ENCODE results near the gene IPO5. TPM values are rescaled to one million over a fixed set of nuclear protein-coding genes. Genes with fewer than 3 reads are reported as not detected.

Gene IPO5
- total RNA-seq, 1 experiment from 2014 or later, result 301 TPM

DNA sequence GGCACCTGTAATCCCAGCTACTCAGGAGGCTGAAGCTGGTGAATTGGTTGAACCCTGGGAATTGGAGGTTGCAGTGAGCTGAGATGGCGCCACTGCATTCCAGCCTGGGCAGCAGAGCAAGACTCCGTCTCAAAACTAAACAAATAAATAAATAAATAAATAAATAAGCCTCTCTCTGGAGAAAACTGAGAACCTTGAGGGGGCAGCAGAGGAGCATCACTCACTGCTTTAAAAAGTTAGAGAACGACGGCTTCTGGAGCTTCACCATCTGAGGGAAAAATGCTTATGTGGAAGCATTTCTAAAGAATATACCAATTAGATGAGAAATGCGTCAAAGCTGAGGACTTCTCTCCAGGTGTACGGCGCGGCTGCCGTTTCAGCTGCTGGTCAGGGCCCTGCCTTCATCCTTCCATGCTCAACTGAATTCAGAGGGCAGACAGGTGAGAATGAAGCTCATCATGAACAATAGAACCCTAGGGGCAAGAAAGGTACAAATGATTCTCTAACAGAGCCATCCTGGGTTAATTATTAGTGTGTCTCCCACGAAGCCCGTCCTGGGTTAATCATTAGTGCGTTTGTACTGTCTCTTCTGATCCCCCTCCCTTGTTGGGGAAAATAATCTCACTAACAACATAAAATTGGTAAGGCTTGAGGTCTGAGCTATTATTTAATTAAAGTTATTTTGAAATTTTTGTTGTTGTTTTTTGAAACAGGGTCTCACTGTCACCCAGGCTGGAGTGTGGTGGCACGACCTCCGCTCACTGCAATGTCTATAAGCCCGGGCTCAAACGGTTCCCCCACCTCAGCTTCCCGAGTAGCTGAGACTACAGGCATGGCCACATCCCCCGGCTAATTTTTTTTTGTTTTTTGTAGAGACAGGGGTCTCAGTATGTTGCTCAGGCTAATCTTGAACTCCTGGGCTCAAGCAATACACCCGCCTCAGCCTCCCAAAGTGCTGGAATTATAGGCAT, 80.1 kb downstream of the IPO5 start:
- ATAC-seq, result peak; percentile 44
- DNase-seq (ENCODE audit: low spot score), result peak; percentile 20
- no peaks in the 10 kb centered on the region for H3K36me3 Mint-ChIP-seq
- TF ChIP-seq NR3C1 (CRISPR knock-in tag; conservative IDR thresholded peaks at IDR 0.05; ENCODE audit: low read depth) (no peak), CREB1 (CRISPR knock-in tag; IDR thresholded peaks at IDR 0.05) (no peak), ZNF121 (CRISPR knock-in tag; IDR thresholded peaks at IDR 0.05) (peak; percentile 85; the same call in 1 of the 2 replicates)
- TF ChIP-seq, protein P1, sequence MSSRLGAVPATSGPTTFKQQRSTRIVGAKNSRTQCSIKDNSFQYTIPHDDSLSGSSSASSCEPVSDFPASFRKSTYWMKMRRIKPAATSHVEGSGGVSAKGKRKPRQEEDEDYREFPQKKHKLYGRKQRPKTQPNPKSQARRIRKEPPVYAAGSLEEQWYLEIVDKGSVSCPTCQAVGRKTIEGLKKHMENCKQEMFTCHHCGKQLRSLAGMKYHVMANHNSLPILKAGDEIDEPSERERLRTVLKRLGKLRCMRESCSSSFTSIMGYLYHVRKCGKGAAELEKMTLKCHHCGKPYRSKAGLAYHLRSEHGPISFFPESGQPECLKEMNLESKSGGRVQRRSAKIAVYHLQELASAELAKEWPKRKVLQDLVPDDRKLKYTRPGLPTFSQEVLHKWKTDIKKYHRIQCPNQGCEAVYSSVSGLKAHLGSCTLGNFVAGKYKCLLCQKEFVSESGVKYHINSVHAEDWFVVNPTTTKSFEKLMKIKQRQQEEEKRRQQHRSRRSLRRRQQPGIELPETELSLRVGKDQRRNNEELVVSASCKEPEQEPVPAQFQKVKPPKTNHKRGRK (CRISPR knock-in tag; IDR thresholded peaks at IDR 0.05; ENCODE audit: borderline replicate concordance), result no peak
- ChIA-PET POLR2A (interaction anchor here (0.7 kb wide), 1 partner anchor 397 kb away, joined by 3 read pairs; no protein-coding TSS in a partner anchor), CTCF (interaction anchor here (0.6 to 2.6 kb wide), 37 partner anchors 9 to 640 kb away, joined by 3 to 30 read pairs (median 4); no protein-coding TSS in a partner anchor)
- no peaks in the 10 kb centered on the region for H3K9me3 Mint-ChIP-seq
- H3K27ac Mint-ChIP-seq, result no peak overlapping the region
- no peak overlapping the region for H3K4me3 Mint-ChIP-seq
- H3K4me1 Mint-ChIP-seq, result peaks cover 3% of the 10 kb centered on the region; the same call in 1 of the 2 replicates
- no peaks in the 10 kb centered on the region for H3K27me3 Mint-ChIP-seq (ENCODE audit: low read depth)

DNA sequence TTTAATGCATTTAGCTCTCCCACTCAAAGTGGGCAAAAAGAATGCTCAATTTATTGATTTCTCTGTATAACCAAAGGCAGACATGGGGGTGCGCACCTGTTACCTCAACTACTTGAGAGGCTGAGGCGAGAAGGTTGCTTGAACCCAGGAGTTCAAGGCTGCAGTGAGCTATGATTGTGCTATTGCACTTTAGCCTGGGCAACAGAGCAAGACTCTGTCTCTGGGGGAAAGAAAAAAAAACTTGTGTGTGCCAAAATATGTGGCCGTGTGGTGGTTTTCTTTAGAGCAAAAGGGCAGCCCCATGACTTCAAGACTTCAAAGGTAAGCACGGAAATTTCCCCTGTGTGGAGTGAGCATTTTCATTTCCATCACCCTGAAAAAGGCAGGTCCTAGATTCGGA, 81.9 kb downstream of the IPO5 start:
- Mint-ChIP-seq H3K27me3 (ENCODE audit: low read depth) (no peaks in the 10 kb centered on the region; the same call in 1 of the 2 replicates), H3K36me3 (no peaks in the 10 kb centered on the region), H3K4me1 (peaks cover 3% of the 10 kb centered on the region; the same call in 1 of the 2 replicates), H3K4me3 (no peak overlapping the region), H3K9me3 (no peaks in the 10 kb centered on the region), H3K27ac (no peak overlapping the region)
- no peak for ATAC-seq
- DNase-seq (ENCODE audit: low spot score), result no peak
- CTCF ChIA-PET, result no interaction called here
- POLR2A ChIA-PET, result no interaction called here
- TF ChIP-seq ZNF416 (CRISPR knock-in tag; IDR thresholded peaks at IDR 0.05) (no peak), TEAD1 (CRISPR knock-in tag; IDR thresholded peaks at IDR 0.05) (no peak), TEAD4 (CRISPR knock-in tag; IDR thresholded peaks at IDR 0.05) (no peak), ESRRA (CRISPR knock-in tag; IDR thresholded peaks at IDR 0.05; ENCODE audit: borderline replicate concordance) (no peak), NR3C1 (CRISPR knock-in tag; conservative IDR thresholded peaks at IDR 0.05; ENCODE audit: low read depth) (no peak), ZNF671 (CRISPR knock-in tag; IDR thresholded peaks at IDR 0.05) (no peak), KAT7 (CRISPR knock-in tag; IDR thresholded peaks at IDR 0.05; ENCODE audit: borderline replicate concordance) (no peak)
- TF ChIP-seq, protein P1 (CRISPR knock-in tag; IDR thresholded peaks at IDR 0.05; ENCODE audit: borderline replicate concordance), result no peak
- TF ChIP-seq, protein P2, sequence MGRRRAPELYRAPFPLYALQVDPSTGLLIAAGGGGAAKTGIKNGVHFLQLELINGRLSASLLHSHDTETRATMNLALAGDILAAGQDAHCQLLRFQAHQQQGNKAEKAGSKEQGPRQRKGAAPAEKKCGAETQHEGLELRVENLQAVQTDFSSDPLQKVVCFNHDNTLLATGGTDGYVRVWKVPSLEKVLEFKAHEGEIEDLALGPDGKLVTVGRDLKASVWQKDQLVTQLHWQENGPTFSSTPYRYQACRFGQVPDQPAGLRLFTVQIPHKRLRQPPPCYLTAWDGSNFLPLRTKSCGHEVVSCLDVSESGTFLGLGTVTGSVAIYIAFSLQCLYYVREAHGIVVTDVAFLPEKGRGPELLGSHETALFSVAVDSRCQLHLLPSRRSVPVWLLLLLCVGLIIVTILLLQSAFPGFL (CRISPR knock-in tag; IDR thresholded peaks at IDR 0.05; ENCODE audit: borderline replicate concordance), result no peak
- TF ChIP-seq, protein P3, sequence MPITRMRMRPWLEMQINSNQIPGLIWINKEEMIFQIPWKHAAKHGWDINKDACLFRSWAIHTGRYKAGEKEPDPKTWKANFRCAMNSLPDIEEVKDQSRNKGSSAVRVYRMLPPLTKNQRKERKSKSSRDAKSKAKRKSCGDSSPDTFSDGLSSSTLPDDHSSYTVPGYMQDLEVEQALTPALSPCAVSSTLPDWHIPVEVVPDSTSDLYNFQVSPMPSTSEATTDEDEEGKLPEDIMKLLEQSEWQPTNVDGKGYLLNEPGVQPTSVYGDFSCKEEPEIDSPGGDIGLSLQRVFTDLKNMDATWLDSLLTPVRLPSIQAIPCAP (CRISPR knock-in tag; IDR thresholded peaks at IDR 0.05), result no peak
- TF ChIP-seq, protein P4, sequence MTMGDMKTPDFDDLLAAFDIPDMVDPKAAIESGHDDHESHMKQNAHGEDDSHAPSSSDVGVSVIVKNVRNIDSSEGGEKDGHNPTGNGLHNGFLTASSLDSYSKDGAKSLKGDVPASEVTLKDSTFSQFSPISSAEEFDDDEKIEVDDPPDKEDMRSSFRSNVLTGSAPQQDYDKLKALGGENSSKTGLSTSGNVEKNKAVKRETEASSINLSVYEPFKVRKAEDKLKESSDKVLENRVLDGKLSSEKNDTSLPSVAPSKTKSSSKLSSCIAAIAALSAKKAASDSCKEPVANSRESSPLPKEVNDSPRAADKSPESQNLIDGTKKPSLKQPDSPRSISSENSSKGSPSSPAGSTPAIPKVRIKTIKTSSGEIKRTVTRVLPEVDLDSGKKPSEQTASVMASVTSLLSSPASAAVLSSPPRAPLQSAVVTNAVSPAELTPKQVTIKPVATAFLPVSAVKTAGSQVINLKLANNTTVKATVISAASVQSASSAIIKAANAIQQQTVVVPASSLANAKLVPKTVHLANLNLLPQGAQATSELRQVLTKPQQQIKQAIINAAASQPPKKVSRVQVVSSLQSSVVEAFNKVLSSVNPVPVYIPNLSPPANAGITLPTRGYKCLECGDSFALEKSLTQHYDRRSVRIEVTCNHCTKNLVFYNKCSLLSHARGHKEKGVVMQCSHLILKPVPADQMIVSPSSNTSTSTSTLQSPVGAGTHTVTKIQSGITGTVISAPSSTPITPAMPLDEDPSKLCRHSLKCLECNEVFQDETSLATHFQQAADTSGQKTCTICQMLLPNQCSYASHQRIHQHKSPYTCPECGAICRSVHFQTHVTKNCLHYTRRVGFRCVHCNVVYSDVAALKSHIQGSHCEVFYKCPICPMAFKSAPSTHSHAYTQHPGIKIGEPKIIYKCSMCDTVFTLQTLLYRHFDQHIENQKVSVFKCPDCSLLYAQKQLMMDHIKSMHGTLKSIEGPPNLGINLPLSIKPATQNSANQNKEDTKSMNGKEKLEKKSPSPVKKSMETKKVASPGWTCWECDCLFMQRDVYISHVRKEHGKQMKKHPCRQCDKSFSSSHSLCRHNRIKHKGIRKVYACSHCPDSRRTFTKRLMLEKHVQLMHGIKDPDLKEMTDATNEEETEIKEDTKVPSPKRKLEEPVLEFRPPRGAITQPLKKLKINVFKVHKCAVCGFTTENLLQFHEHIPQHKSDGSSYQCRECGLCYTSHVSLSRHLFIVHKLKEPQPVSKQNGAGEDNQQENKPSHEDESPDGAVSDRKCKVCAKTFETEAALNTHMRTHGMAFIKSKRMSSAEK (CRISPR knock-in tag; IDR thresholded peaks at IDR 0.05; ENCODE audit: borderline replicate concordance), result no peak
- TF ChIP-seq, protein P5, sequence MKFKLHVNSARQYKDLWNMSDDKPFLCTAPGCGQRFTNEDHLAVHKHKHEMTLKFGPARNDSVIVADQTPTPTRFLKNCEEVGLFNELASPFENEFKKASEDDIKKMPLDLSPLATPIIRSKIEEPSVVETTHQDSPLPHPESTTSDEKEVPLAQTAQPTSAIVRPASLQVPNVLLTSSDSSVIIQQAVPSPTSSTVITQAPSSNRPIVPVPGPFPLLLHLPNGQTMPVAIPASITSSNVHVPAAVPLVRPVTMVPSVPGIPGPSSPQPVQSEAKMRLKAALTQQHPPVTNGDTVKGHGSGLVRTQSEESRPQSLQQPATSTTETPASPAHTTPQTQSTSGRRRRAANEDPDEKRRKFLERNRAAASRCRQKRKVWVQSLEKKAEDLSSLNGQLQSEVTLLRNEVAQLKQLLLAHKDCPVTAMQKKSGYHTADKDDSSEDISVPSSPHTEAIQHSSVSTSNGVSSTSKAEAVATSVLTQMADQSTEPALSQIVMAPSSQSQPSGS (CRISPR knock-in tag; IDR thresholded peaks at IDR 0.05; ENCODE audit: borderline replicate concordance, low read depth), result no peak
- TF ChIP-seq, protein P6, sequence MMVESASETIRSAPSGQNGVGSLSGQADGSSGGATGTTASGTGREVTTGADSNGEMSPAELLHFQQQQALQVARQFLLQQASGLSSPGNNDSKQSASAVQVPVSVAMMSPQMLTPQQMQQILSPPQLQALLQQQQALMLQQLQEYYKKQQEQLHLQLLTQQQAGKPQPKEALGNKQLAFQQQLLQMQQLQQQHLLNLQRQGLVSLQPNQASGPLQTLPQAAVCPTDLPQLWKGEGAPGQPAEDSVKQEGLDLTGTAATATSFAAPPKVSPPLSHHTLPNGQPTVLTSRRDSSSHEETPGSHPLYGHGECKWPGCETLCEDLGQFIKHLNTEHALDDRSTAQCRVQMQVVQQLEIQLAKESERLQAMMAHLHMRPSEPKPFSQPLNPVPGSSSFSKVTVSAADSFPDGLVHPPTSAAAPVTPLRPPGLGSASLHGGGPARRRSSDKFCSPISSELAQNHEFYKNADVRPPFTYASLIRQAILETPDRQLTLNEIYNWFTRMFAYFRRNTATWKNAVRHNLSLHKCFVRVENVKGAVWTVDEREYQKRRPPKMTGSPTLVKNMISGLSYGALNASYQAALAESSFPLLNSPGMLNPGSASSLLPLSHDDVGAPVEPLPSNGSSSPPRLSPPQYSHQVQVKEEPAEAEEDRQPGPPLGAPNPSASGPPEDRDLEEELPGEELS (CRISPR knock-in tag; IDR thresholded peaks at IDR 0.05), result no peak

All from WTC11 (cell line).